Measurements from ENCODE around the gene RTP2. TPM values are rescaled to one million over a fixed set of nuclear protein-coding genes. Genes with fewer than 3 reads are reported as not detected.

The RTP2 gene
- total and polyA plus RNA-seq, 10 of the 15 experiments (the other 5 are each of a cell fraction or from before 2014, with no cell fraction given) = not detected

DNA sequence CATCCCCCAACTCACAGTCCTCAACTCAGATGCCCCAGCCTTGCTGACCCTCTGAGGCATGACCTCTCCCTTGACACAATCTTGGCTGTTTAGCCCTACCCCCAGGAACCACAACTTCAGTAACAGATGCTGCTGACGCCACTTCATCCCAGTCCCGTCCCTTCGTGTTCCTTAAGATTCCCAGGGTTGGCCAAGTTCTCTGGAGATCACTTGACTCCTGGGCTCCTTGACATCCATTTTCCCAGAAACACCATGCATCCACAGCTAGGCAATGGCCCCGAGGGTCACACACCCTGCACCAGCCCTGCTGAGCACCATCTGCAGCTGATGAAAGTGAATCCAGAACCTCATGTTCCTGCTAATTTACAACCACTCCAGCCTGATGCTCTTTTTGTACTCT is 6.9 kb downstream of the RTP2 start:
- Histone ChIP-seq H3K27me3 (replicated peaks in 1 of 2; ENCODE audit: control insufficient read depth in 2 of 2, insufficient read depth in 2 of 2, low read length in 1 of 2) (peaks cover 0 to 4% of the 10 kb centered on the region in 2 experiments; a peak in 3 of 4 replicates), H2AFZ (ENCODE audit: control insufficient read depth, low read depth, low read length) (no peak overlapping the region), H3K9me3 (replicated peaks; ENCODE audit: control insufficient read depth, insufficient read depth, low read length) (no peaks in the 10 kb centered on the region), H3K9ac (ENCODE audit: control insufficient read depth, insufficient read depth, low read length) (no peak overlapping the region), H3K36me3 (ENCODE audit: control insufficient read depth in 2 of 2, insufficient read depth in 2 of 2, low read length in 1 of 2) (no peaks in the 10 kb centered on the region), H3K4me3 (no peak overlapping the region), H4K20me1 (ENCODE audit: control insufficient read depth, insufficient read depth) (no peaks in the 10 kb centered on the region), H3K79me2 (ENCODE audit: control insufficient read depth, insufficient read depth, low read length) (no peaks in the 10 kb centered on the region), H3K27ac (ENCODE audit: control insufficient read depth, insufficient read depth) (no peak overlapping the region), H3K4me2 (ENCODE audit: control insufficient read depth, insufficient read depth) (no peak overlapping the region), H3K4me1 (ENCODE audit: control insufficient read depth, insufficient read depth, low read length) (no peaks in the 10 kb centered on the region)
- intact Hi-C loops (cut with micrococcal nuclease; ENCODE audit: unreplicated experiment) = no loop called here
- WGBS (ENCODE audit: insufficient coverage, insufficient replicate concordance, low lambda C conversion rate, missing lambda C conversion rate) = 39% methylated on average over 4 of the region's 4 CpGs
- ChIA-PET SMC1A (ENCODE audit: uncharacterized antibody, unreplicated experiment) (no interaction called here), CTCF (interaction anchor here (1.3 kb wide), 1 partner anchor 16 kb away, joined by 3 read pairs; no protein-coding TSS in a partner anchor), RAD21 (ENCODE audit: unreplicated experiment) (no interaction called here), POLR2A (no interaction called here)
- DNase-seq (ENCODE audit: low read depth, low spot score) (no peak), FAIRE-seq (no peak), ATAC-seq (no peak)
- BruUV-seq (replicated peaks) = no TSS peak
- in situ Hi-C loops (cut with MboI) = no loop called here
- TF ChIP-seq ATF7 (IDR thresholded peaks at IDR 0.05; ENCODE audit: low read depth) (no peak), SMC3 (IDR thresholded peaks at IDR 0.05; ENCODE audit: borderline replicate concordance, low read length) (no peak), KDM1A (IDR thresholded peaks at IDR 0.05; ENCODE audit: borderline replicate concordance) (no peak), RUNX3 (IDR thresholded peaks at IDR 0.05; ENCODE audit: low read length) (no peak), IKZF2 (IDR thresholded peaks at IDR 0.05) (no peak), MTA3 (IDR thresholded peaks at IDR 0.05; ENCODE audit: borderline replicate concordance, low read length) (no peak), JUND (IDR thresholded peaks at IDR 0.05; ENCODE audit: low read depth, low read length) (no peak), EZH2 (IDR thresholded peaks at IDR 0.05; ENCODE audit: borderline replicate concordance, control insufficient read depth, low read depth, low read length) (no peak)
- TF ChIP-seq, protein P1, sequence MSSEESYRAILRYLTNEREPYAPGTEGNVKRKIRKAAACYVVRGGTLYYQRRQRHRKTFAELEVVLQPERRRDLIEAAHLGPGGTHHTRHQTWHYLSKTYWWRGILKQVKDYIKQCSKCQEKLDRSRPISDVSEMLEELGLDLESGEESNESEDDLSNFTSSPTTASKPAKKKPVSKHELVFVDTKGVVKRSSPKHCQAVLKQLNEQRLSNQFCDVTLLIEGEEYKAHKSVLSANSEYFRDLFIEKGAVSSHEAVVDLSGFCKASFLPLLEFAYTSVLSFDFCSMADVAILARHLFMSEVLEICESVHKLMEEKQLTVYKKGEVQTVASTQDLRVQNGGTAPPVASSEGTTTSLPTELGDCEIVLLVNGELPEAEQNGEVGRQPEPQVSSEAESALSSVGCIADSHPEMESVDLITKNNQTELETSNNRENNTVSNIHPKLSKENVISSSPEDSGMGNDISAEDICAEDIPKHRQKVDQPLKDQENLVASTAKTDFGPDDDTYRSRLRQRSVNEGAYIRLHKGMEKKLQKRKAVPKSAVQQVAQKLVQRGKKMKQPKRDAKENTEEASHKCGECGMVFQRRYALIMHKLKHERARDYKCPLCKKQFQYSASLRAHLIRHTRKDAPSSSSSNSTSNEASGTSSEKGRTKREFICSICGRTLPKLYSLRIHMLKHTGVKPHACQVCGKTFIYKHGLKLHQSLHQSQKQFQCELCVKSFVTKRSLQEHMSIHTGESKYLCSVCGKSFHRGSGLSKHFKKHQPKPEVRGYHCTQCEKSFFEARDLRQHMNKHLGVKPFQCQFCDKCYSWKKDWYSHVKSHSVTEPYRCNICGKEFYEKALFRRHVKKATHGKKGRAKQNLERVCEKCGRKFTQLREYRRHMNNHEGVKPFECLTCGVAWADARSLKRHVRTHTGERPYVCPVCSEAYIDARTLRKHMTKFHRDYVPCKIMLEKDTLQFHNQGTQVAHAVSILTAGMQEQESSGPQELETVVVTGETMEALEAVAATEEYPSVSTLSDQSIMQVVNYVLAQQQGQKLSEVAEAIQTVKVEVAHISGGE (CRISPR knock-in tag; IDR thresholded peaks at IDR 0.05) = no peak
- TF ChIP-seq, protein P2, sequence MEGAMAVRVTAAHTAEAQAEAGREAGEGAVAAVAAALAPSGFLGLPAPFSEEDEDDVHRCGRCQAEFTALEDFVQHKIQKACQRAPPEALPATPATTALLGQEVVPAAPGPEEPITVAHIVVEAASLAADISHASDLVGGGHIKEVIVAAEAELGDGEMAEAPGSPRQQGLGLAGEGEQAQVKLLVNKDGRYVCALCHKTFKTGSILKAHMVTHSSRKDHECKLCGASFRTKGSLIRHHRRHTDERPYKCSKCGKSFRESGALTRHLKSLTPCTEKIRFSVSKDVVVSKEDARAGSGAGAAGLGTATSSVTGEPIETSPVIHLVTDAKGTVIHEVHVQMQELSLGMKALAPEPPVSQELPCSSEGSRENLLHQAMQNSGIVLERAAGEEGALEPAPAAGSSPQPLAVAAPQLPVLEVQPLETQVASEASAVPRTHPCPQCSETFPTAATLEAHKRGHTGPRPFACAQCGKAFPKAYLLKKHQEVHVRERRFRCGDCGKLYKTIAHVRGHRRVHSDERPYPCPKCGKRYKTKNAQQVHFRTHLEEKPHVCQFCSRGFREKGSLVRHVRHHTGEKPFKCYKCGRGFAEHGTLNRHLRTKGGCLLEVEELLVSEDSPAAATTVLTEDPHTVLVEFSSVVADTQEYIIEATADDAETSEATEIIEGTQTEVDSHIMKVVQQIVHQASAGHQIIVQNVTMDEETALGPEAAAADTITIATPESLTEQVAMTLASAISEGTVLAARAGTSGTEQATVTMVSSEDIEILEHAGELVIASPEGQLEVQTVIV (IDR thresholded peaks at IDR 0.05; ENCODE audit: borderline replicate concordance, partially characterized antibody) = no peak

Data from GM12878 (cell line).